ENCODE results near the gene KLB.

Gene KLB

GRCh38 chr4:39464886-39465501 is 58.3 kb downstream of the KLB start:
- DNase-seq (ENCODE audit: low read depth, low spot score), result no peak

- no peak for DNase-seq (ENCODE audit: low read depth, low spot score)
Measured at GRCh38 chr4:39466747-39467146, 60.0 kb downstream of the KLB start.

GRCh38 chr4:39467464-39467863 is 60.7 kb downstream of the KLB start:
- no peak for DNase-seq (ENCODE audit: low read depth, low spot score)

GRCh38 chr4:39469429-39470077 is 62.8 kb downstream of the KLB start:
- DNase-seq (ENCODE audit: low read depth, low spot score), result peak; percentile 59

GRCh38 chr4:39470402-39470801 is 63.7 kb downstream of the KLB start:
- no peak for DNase-seq (ENCODE audit: low read depth, low spot score)

GRCh38 chr4:39472396-39472795 is 65.7 kb downstream of the KLB start:
- DNase-seq (ENCODE audit: low read depth, low spot score), result no peak

GRCh38 chr4:39476187-39476895 is 69.6 kb downstream of the KLB start:
- DNase-seq (ENCODE audit: low read depth, low spot score), result no peak

GRCh38 chr4:39480251-39480650 is 73.5 kb downstream of the KLB start:
- no peak for DNase-seq (ENCODE audit: low read depth, low spot score)

- DNase-seq (ENCODE audit: low read depth, low spot score), result no peak
Measured at GRCh38 chr4:39480902-39481695, 74.4 kb downstream of the KLB start.

GRCh38 chr4:39484582-39485272 is 78.0 kb downstream of the KLB start:
- no peak for DNase-seq (ENCODE audit: low read depth, low spot score)

- DNase-seq (ENCODE audit: low read depth, low spot score), result no peak
Measured at GRCh38 chr4:39486221-39486804, 79.6 kb downstream of the KLB start.

- DNase-seq (ENCODE audit: low read depth, low spot score), result no peak
Measured at GRCh38 chr4:39490322-39490721, 83.6 kb downstream of the KLB start.

GRCh38 chr4:39494354-39494753 is 87.6 kb downstream of the KLB start:
- no peak for DNase-seq (ENCODE audit: low read depth, low spot score)

GRCh38 chr4:39495446-39496213 is 88.9 kb downstream of the KLB start:
- DNase-seq (ENCODE audit: low read depth, low spot score), result no peak

GRCh38 chr4:39497909-39498726 is 91.4 kb downstream of the KLB start:
- no peak for DNase-seq (ENCODE audit: low read depth, low spot score)

- DNase-seq (ENCODE audit: low read depth, low spot score), result no peak
Measured at GRCh38 chr4:39498727-39499020, 91.9 kb downstream of the KLB start.

Data from iPS DF 19.7 (cell line).